ENCODE results near the gene JAKMIP1.

The JAKMIP1 gene

GRCh38 chr4:6086846-6087245, 113.5 kb downstream of the JAKMIP1 start:
- DNase-seq, result no peak

DNA sequence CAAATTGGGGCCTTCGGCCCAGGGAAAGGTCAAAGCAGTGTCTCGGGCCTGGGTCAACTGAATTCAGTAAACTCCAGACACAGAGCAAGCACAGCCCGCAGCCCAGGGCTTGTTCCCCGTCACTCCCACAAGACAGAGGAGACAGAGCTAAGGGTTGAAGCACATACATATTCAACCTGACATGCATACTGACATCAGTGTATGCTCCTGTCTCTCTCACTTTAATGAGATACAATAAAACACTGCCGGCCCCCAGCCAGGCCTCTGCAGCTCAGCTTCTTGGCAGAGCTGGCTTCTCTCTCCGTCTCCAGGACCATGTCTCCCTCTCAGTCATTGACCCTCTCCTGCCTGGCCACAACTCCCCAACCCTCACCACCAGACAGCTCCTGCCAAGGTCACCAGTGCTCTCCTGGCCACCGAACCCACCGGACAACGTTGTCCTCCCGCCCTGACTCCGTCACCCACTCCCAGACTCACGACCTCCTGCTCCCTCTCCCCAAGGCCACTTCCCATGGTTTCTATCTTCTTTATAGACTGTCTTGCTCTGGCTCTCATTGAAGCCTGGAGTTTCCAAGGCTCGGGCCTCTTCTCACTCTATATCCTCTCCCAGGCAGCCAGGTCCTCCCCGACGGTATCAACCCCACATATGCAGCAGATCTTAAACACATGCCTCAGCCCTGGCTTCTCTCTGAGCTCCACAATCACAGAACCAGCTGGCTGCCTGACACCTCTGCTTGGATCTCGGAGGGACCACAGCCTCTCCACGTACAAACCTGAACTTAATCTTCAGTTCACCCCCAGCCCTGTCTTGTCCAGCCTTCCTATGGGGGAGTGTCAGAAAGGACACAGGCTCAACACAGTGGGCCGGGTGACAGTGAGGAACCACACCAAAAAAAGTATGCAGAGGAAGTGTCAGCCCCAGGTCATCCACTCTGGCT, 114.4 kb downstream of the JAKMIP1 start:
- DNase-seq, result no peak

DNA sequence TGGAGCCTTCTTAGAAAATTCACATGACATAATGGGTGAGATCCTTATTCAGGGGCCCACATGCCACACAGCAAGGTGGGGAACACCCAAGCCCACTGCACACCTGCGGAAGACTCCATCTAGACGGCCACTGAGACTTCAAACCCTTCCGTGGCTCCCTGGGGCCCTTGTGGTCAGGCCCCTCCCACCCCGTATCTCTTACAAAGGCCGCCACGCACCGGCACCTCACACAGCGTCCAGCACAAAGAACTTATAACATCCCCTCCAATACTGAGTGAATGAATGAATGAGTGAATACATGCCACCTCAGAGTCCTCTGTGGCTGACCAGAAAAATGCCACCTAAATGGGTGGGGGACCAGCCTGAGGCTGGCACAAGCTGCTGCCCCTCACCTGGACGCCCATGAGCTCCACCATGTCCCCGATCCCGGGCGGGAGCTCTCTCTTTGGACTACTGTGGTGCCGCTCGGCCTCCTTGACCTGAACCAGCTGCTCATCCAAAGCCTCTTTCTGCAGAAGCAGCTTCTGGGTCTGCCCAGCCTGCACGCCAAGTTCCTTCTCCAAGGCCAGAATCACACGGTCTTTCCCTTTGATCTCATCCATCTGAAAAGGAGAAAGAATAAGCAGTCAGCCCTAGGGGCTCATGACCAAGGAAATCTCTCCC, 115.2 kb downstream of the JAKMIP1 start:
- DNase-seq, result no peak

DNA sequence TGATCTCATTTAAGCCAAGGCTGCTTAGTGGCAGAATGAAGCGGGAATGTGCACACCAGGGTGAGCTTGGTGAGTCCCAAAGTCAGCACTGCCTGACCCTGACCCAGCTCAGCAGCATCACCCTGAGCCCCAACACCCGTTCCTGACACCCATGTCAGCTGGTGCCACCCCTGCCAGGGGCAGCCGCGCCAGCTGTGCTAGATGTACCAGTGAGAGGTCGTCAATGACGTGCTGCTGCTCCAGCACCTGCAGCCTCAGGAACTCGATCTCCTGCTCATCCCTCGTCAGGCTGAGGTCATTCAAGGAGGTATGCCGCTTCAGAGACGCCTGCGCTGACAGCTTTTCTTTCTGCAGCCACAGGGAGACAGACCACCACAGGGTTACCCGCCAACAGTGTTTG, 120.4 kb downstream of the JAKMIP1 start:
- no peak for DNase-seq

GRCh38 chr4:6078560-6078959, 121.8 kb downstream of the JAKMIP1 start:
- DNase-seq, result no peak

DNA sequence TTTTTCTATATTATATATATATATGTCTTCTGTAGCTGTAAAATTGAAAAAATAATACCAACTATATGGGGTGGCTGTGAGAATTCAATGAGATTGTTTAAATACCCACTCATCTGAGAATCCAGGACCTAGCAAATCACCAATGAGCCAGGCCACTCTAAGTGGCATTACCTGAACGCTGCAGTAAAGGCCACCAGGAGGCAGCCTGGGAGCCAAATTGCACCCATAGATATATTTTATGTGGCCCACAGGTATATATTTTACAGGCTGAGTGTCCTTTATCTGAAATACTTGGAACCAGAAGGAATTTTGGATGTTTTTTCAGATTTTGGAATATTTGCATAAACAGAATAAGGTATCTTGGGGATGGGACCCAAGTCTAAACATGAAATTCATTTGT, 124.0 kb downstream of the JAKMIP1 start:
- no peak for DNase-seq

GRCh38 chr4:6074758-6075157, 125.6 kb downstream of the JAKMIP1 start:
- DNase-seq, result no peak

- peak; percentile 47 for DNase-seq
These were observed 128.2 kb downstream of the JAKMIP1 start for GRCh38 chr4:6071959-6072720.

- no peak for DNase-seq
These were observed 129.0 kb downstream of the JAKMIP1 start for GRCh38 chr4:6071191-6071958.

- DNase-seq, result no peak
These were observed 130.3 kb downstream of the JAKMIP1 start for GRCh38 chr4:6069845-6070709.

GRCh38 chr4:6068986-6069385, 131.4 kb downstream of the JAKMIP1 start:
- no peak for DNase-seq

DNA sequence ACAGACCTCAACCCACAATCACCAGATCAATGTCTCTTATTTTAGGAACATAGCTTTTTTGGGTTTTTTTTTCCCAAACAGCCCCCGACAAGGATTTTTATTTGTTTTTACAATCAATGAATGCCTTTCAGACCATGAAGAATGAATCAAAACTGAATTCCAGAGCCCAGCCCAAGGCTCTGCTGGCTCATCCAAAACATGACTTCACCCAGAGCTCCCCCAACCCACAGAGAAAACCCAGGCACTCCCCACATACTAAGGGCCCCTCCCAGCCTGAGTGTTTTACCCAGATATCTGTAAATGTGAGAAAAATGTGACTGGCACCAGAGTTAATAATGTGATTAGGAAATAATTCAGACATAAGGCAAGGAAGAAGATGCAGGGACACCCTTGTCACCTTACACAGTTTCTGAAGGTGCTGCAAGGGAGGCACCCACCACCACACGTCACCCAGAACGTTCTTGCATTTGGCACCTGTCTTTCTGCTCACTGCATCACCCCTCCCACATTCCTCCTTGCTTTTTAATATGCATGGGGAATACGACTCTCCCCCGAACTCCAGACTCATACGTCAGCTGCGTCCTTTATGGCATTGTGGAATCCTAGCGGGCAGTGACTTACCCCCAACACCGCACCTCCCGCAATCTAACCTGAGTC, 134.3 kb downstream of the JAKMIP1 start:
- no peak for DNase-seq

- no peak for DNase-seq
These were observed 135.2 kb downstream of the JAKMIP1 start for GRCh38 chr4:6065166-6065565.

DNA sequence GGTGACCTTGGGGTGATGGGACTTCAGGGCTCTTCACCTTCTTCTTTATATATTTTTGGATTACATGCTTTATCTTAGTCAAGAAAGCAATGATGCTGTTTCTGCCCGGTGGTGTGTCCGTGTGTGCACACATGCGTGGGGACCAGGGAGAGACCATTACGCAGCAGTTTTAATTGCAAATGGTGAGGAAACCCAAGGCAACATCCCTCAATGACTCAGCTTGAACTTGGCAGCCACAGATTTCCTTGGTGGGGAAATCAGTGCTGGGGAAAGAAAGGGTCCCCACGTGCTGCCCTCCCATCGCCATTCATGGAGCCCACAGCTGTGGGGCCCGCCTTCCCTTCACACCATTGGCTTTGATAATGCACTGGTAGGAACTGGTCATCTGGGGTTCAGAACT, 136.0 kb downstream of the JAKMIP1 start:
- no peak for DNase-seq

GRCh38 chr4:6063684-6064083, 136.7 kb downstream of the JAKMIP1 start:
- DNase-seq, result no peak

- DNase-seq, result no peak
These were observed 138.2 kb downstream of the JAKMIP1 start for GRCh38 chr4:6062133-6062532.

DNA sequence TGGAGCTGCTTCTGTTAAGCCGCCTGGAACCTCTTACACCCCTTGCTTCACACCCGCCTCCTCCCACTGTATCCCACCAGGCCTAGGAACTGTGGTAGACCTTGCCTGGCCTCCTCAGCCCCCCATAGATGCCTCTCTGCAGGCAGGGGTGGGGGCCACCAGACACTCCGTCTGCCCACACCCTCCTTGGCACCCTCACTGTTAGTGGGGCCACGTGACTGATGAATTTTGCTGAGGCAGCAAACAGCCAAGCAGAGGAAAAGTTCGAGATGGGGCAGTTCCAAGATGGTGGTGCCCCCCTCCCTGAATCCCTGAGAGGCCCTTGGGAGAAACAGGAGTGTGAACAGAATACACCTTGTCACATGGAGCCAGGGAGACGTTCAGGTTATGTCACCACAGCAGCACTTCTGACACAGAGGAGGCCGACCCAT, 141.0 kb downstream of the JAKMIP1 start:
- no peak for DNase-seq

DNA sequence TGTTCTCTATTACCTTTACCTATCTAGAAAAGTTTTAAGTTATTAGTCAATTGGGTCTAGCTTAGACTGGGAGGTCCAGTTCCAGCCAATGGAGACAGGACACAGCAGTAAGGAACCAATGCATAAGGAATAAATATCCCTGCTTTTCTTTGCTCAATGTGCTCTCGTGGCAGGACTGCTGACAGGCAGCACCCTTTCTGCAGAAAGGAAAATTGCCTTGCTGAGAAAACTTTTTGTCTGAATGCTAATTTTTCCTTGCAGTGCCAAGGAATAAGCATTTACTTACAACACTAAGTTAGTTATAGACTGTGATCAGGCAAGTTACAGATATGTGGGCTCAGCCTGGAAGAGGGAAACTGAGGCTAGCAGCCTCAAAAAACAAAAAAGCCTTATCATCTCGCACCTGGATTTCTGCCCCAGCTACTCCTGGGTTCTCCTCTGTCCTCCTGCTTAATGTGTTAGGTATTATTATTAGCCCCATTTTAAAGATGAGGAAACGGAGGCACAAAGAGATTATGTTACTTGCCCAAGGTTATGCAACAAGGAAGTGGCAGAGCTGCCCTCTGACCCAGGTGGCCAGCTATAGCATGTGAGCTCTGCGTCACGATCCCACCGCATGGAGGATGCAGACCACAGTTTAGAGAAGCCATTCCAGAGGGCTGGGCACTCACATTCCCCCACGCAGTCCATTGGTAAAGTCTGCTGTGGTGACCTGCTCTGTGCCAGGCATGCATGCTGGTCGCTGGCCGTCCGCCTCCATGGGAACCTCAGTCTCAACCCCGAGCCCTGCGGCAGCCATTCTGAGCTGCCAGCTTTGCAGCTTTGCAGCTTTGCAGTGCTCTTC, 141.6 kb downstream of the JAKMIP1 start:
- no peak for DNase-seq

GRCh38 chr4:6056976-6057766, 143.2 kb downstream of the JAKMIP1 start:
- DNase-seq, result no peak
